Stimulated activated naive CD8-positive, alpha-beta T cell treated with anti-CD3 and anti-CD28 coated beads, Interleukin-15, amount 100 ng/mL, for 72 hours (primary cell): ENCODE results near the gene NEO1.
A peak's percentile ranks its signal among the peaks of the same experiment; 100 is the strongest.

Experiments
- ATAC-seq: fragments of 150-1000 bp; cut with Tn5 transposase; 2 replicates; pipeline ENCODE4 v1.10.0; 2021; ENCODE audit warnings: mild to moderate bottlenecking, moderate library complexity
- DNase-seq, 2 donors: peaks; one replicate each; pipeline ENCODE4 v3.0.0; 2021 to 2022
- H3K27ac Mint-ChIP-seq, 2 donors: one replicate each; pipeline ENCODE4 v1.8.0; 2022; ENCODE audit warnings: mild to moderate bottlenecking in 2 of 2, mixed read lengths in 2 of 2, moderate library complexity in 2 of 2
- H3K27me3 Mint-ChIP-seq: one replicate; pipeline ENCODE4 v1.8.0; 2022; ENCODE audit warnings: mixed read lengths
- H3K4me1 Mint-ChIP-seq: one replicate; pipeline ENCODE4 v1.8.0; 2022; ENCODE audit warnings: mild to moderate bottlenecking, mixed read lengths
- H3K4me3 Mint-ChIP-seq, 2 donors: one replicate each; pipeline ENCODE4 v1.8.0; 2022; ENCODE audit warnings: mild to moderate bottlenecking in 2 of 2, mixed read lengths in 2 of 2, moderate library complexity in 1 of 2
- H3K9me3 Mint-ChIP-seq, 2 donors: one replicate each; pipeline ENCODE4 v1.8.0; 2022; ENCODE audit warnings: mixed read lengths in 2 of 2

The NEO1 gene

DNA sequence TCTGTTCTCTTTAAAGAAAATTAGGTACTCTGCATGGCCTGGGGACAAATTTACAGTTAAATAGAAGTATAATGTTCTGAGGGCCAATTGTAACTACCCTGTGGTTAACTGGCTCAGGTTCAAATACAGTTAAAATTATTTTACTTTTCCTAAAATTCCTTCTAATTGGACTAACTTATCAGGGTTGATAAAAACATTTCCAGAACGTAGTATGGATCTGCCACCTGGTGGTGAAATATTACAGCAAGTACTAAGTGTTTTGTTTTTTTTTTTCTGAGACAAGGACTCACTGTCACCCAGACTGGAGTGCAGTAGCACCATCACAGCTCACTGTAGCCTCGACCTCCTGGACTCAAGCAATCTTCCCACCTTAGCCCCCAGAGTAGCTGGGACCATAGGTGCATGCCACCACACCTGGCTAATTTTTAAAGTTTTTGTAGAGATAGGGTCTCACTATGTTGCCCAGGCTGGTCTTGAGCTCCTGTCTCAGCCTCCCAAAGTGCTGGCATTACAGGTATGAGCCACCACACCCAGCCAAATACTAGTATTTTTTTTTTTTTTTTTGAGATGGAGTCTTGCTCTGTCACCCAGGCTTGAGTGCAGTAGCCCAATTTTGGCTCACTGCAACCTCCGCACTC lies 29.2 kb downstream of the NEO1 start:
- Mint-ChIP-seq H3K4me3 (no peak overlapping the region), H3K9me3 (no peaks in the 10 kb centered on the region), H3K4me1 (no peaks in the 10 kb centered on the region), H3K27ac (no peak overlapping the region), H3K27me3 (no peaks in the 10 kb centered on the region)
- ATAC-seq (no peak), DNase-seq (no peak)

DNA sequence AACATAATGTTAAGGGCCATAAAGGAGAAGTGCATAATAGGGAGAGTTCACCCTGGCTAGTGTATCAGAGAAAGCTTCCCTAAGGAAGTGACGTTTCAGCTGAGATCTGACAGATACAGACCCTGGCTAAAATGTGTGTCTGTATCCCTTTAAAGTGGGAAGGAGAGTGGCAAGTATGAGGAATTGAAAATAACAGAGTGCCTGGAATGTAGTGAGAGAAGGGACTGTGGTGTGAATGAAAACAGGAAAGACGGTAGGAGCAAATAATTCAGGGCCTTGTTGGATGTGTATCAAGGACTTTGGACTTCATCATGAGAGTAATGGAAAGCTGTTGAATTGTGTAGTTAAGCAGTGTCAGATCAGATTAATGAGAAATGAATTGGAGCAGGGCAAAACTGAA lies 30.5 kb downstream of the NEO1 start:
- DNase-seq (no peak), ATAC-seq (no peak)
- H3K9me3 Mint-ChIP-seq: no peaks in the 10 kb centered on the region
- H3K4me1 Mint-ChIP-seq: no peaks in the 10 kb centered on the region
- no peak overlapping the region for H3K27ac Mint-ChIP-seq
- H3K27me3 Mint-ChIP-seq: no peaks in the 10 kb centered on the region
- no peak overlapping the region for H3K4me3 Mint-ChIP-seq

DNA sequence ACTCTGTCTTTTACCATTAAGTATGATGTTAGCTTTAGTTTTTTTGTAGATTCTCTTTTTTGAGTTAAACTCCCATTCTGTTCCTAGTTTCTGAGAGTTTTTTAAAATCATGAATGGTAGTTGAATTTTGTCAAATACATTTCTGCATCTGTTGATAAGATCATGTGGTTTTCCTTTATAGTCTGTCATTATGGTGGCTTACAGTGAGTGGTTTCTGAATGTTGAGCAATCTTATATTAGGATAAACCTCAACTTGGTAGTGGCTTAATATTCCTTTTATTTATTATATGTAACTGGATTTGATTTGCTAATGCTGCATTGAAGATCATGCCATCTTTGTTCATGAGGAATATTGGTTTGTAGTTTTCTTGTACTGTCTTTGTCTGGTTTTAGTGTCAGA lies 34.8 kb downstream of the NEO1 start:
- no peak overlapping the region for H3K27ac Mint-ChIP-seq
- ATAC-seq: no peak
- H3K9me3 Mint-ChIP-seq: no peaks in the 10 kb centered on the region
- H3K4me3 Mint-ChIP-seq: no peak overlapping the region
- peaks cover 12% of the 10 kb centered on the region for H3K27me3 Mint-ChIP-seq
- DNase-seq: no peak
- H3K4me1 Mint-ChIP-seq: no peaks in the 10 kb centered on the region

DNA sequence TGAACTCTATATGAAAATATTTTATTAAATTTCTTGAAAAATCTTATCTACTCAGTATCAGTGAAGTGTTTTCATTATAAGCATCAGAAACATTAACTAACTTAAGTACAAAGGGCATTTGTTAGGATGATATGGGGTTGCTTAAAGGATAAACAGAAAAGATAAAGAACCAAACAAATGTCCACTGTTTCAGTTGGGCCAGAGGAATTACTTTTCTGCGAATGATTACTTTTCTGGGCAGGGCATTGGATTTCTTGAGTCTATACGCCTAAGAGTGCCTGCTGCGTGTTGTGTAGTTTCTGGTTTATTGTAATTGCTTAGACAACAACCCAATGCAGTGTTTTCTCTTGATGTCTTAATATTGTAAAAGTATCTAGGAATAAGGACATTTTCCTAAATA lies 52.8 kb downstream of the NEO1 start:
- no peak for ATAC-seq
- peaks cover 11% of the 10 kb centered on the region for H3K27me3 Mint-ChIP-seq
- H3K27ac Mint-ChIP-seq: no peak overlapping the region
- H3K4me1 Mint-ChIP-seq: no peaks in the 10 kb centered on the region
- DNase-seq: no peak
- no peak overlapping the region for H3K4me3 Mint-ChIP-seq
- no peaks in the 10 kb centered on the region for H3K9me3 Mint-ChIP-seq

DNA sequence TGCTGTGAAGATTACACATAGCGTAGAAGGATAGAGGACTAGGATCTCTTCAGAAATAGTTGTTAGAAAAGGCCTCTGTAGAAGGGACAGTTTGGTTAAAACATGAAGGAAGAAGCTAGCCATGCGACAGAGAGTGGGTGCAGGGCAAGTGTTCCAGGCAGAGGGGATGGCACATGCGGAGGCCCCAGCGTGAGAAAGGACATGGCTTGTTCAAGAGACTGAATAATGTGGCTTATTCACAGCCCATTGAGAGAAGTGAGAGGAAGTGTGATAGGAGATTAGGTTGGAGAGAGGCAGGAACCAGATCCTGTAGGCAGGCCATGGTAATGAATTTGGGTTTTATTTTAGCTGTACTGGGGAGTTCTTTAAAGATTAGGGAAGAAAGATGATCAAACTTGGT lies 56.4 kb downstream of the NEO1 start:
- Mint-ChIP-seq H3K4me1 (no peaks in the 10 kb centered on the region), H3K27ac (no peak overlapping the region), H3K4me3 (no peak overlapping the region), H3K27me3 (peaks cover 27% of the 10 kb centered on the region), H3K9me3 (no peaks in the 10 kb centered on the region)
- ATAC-seq: no peak
- DNase-seq: no peak

DNA sequence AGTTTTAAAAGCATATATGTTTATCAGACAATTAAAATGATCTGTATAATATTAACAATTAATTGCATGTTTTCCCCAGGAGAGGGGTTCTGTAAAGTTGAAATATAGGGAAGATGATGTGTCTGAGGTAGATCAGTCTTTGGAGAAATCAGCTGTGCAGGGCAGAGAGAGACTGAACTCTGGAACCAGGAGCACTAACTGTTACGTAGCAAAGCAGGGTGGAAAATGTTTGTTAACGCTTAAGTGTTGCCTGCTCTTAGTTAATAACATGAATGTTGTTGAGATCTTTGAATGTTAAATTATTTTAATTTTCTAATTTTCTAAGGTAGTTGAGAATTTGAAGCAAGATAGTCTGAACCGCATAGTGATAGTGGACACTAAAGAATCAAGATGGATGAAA lies 57.5 kb downstream of the NEO1 start:
- ATAC-seq (no peak), DNase-seq (no peak)
- H3K4me3 Mint-ChIP-seq: no peak overlapping the region
- no peaks in the 10 kb centered on the region for H3K9me3 Mint-ChIP-seq
- no peaks in the 10 kb centered on the region for H3K4me1 Mint-ChIP-seq
- peaks cover 27% of the 10 kb centered on the region for H3K27me3 Mint-ChIP-seq
- no peak overlapping the region for H3K27ac Mint-ChIP-seq

DNA sequence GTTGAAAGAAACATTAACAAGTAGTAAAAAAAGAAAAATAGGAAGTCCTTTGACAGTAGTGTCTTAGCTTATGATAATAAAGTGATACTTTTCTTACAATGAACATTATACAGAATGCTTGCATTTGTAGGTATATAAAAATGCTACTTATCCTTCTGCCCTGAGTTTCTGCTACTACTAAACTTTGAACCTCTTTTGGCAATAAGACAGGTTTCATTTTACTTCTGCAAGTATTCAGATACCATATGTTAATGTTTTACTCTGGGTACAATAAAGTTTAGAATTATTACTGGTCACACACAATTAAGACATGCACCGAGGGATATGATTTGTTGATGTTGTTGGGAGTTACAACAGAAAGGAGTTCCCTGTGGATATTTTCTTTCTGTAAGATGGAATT lies 57.9 kb downstream of the NEO1 start:
- Mint-ChIP-seq H3K27me3 (peaks cover 27% of the 10 kb centered on the region), H3K27ac (no peak overlapping the region), H3K4me1 (no peaks in the 10 kb centered on the region), H3K9me3 (no peaks in the 10 kb centered on the region), H3K4me3 (no peak overlapping the region)
- DNase-seq (no peak), ATAC-seq (no peak)

DNA sequence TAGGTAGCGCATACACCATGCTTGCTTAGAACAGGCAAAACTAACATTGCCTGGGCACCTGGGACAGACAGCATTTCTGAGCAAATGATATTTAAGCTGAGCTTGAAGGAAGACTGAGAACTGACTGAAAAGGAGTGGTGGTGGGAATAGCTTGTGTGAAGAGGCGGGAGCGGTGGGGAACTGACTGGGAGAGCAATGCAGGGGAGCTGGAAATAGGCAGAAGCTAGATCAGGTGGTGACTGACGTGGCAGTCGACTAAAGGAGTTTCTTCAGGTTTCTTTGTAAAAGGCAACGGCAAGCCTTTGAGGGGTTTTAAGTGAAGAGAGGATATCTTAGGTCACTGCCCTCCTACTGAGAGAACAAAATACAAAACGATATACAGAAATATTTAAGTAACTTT lies 61.8 kb downstream of the NEO1 start:
- H3K27ac Mint-ChIP-seq: no peak overlapping the region
- H3K9me3 Mint-ChIP-seq: no peaks in the 10 kb centered on the region
- no peaks in the 10 kb centered on the region for H3K4me1 Mint-ChIP-seq
- ATAC-seq (no peak), DNase-seq (no peak)
- no peak overlapping the region for H3K4me3 Mint-ChIP-seq
- H3K27me3 Mint-ChIP-seq: peaks cover 25% of the 10 kb centered on the region

DNA sequence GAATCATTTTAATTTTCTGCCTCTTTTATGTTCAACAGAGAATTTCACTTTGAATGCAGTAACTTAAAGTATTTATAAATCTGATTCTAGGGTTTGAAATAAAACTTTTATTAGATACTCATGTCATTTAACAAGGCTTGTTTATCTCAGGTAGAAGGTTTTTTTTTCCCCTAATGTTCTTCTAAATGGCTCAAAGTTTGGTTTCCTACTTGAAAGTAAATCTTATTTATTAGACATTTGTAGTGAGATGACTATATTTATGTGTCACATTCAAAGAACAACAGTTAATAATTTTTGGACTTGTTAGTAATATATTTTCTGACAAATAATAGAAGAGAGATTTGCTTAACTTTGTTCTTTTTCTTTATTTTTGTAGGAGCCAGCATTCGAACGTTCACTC lies 63.9 kb downstream of the NEO1 start:
- H3K4me3 Mint-ChIP-seq: no peak overlapping the region
- H3K27ac Mint-ChIP-seq: no peak overlapping the region

DNA sequence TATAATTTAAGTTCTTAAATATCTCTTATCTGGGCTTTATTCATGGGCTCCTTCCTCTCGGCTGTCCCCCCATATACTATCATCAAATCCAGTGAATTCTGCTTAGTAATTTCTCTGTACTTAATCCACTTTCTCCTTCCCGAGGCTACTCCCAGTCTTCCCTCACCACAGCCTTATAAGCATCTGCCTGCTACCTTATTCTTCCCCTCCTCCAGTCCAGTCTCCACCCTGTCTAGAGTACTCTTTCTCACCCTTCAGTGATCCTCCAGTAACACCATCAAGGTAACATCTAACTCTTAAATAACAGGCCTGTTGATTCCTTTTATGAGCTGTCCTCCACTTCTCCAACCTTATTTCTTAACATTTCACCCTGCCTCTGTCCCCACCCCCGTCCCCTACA lies 65.8 kb downstream of the NEO1 start:
- DNase-seq: no peak
- H3K4me3 Mint-ChIP-seq: no peak overlapping the region
- H3K27me3 Mint-ChIP-seq: no peaks in the 10 kb centered on the region
- H3K4me1 Mint-ChIP-seq: no peaks in the 10 kb centered on the region
- H3K27ac Mint-ChIP-seq: no peak overlapping the region
- no peak for ATAC-seq
- H3K9me3 Mint-ChIP-seq: no peaks in the 10 kb centered on the region

More for the DNA sequence above, 63.9 kb downstream of the NEO1 start:
- Mint-ChIP-seq H3K27me3 (peaks cover 8% of the 10 kb centered on the region), H3K9me3 (no peaks in the 10 kb centered on the region), H3K4me1 (no peaks in the 10 kb centered on the region)
- ATAC-seq (no peak), DNase-seq (no peak)

DNA sequence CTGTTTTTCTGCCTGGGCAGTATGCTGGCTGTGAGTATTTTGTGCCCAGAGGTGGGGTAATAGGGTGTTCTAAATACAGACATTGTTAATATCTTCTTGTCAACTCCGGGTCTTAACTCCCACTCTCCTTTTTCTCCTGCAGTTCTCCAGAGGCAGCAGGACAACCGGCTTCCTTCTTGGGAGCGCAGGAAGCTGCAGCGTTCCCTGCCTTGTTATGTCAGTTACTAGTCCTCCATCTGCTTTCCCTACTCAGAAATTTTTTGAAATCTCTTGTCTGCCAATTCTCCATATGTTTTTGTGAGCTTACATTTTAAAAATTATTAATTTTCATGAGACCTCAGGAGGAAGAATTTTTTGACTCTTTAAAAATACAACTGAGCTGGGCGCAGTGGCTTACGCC lies 67.2 kb downstream of the NEO1 start:
- no peak overlapping the region for H3K4me3 Mint-ChIP-seq
- H3K9me3 Mint-ChIP-seq: no peaks in the 10 kb centered on the region
- ATAC-seq: no peak
- DNase-seq: no peak
- H3K27ac Mint-ChIP-seq: no peak overlapping the region
- no peaks in the 10 kb centered on the region for H3K27me3 Mint-ChIP-seq
- no peaks in the 10 kb centered on the region for H3K4me1 Mint-ChIP-seq

DNA sequence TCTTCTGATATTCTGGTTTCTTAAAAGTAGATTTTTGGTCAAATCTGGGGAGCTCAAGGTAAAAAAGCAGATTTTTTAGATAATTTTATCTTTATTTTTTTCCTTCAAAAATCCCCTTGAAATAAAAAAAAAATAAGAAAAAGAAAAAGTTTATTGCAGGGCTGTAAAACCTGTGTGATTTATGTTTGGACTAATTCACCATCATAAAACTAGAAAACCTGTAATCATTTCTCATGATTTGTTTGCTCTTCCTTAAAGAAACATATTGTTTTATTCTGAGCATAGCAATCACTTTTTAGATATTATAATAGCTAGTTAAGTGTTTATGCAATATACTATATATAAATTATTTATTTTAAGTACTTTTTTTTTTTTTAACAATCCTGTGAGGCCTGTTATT lies 68.0 kb downstream of the NEO1 start:
- no peak overlapping the region for H3K27ac Mint-ChIP-seq
- H3K4me1 Mint-ChIP-seq: no peaks in the 10 kb centered on the region
- H3K27me3 Mint-ChIP-seq: no peaks in the 10 kb centered on the region
- DNase-seq (no peak), ATAC-seq (no peak)
- H3K9me3 Mint-ChIP-seq: no peaks in the 10 kb centered on the region
- no peak overlapping the region for H3K4me3 Mint-ChIP-seq

DNA sequence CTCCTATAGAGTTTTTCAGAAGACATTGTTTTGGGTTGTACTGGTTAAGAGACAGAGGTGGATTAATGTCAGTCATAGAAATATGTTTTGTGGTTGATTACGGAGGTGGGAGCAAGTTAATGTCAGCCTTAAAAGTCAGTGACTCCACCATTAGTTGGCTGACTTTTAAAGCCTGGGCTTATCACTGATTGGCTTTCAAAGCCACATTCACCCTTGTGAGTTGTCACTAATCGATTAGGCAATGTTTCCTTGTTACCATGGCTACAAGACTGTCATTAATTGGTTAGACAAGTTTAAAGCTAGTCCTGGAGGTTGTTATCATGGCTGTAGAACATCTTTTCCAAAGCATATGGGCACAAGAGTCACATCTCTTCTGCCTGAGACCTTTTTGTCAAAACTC lies 73.0 kb downstream of the NEO1 start:
- H3K27ac Mint-ChIP-seq: no peak overlapping the region

DNA sequence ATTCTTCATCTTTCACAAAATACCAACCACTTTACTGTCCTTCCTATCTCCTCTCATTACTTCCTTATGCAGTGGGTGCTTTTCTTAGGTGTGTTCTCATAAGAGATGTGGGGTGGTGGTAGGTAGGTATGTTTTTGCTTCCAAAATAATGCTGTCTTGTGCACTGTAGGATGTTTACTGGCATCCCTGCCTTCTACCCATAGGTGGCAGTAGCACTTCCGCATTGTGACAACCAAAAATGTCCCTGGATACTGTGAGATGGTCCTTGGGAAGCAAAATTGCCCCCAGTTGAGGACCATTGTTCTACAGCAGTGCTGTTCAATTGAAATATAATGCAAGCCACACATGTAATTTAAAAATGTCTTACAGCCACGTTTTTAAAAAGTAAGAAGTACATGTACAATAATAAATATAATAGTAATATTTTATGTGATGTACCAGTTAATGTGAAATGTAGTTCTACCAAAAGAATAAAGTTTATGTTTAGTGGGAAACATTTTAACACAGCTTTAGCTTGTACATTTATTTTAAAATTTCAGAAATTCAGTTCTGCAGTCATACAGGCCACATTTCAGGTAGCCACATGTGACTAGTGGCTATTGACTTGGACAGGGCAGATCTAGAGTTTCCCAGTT lies 75.2 kb downstream of the NEO1 start:
- DNase-seq (peak; percentile 15 to 22), ATAC-seq (peak; percentile 71)
- no peaks in the 10 kb centered on the region for H3K27me3 Mint-ChIP-seq
- no peak overlapping the region for H3K4me3 Mint-ChIP-seq
- no peaks in the 10 kb centered on the region for H3K4me1 Mint-ChIP-seq
- H3K9me3 Mint-ChIP-seq: no peaks in the 10 kb centered on the region
- no peak overlapping the region for H3K27ac Mint-ChIP-seq

More for the DNA sequence above, 73.0 kb downstream of the NEO1 start:
- ATAC-seq: no peak
- Mint-ChIP-seq H3K4me1 (no peaks in the 10 kb centered on the region), H3K9me3 (no peaks in the 10 kb centered on the region), H3K4me3 (no peak overlapping the region), H3K27me3 (no peaks in the 10 kb centered on the region)
- no peak for DNase-seq

DNA sequence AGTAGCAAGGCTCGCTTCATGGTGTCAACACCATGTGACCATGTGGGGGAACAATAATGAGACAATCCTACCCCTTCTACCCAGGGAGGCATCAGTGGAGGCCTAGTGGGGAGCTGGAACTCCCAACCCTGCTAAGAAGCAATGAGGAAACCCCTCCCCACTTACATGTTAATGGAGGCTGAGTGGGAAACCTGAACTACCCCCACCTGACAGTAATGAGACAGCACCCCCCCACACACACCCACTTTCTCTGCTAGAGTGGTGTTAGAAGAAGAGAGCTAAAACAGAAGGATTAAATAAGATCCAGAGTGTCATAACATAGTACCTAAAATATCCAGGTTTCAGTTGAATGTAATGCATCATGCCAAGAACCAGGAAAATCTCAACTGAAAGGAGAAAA lies 78.6 kb downstream of the NEO1 start:
- no peak for ATAC-seq
- H3K27ac Mint-ChIP-seq: no peak overlapping the region

DNA sequence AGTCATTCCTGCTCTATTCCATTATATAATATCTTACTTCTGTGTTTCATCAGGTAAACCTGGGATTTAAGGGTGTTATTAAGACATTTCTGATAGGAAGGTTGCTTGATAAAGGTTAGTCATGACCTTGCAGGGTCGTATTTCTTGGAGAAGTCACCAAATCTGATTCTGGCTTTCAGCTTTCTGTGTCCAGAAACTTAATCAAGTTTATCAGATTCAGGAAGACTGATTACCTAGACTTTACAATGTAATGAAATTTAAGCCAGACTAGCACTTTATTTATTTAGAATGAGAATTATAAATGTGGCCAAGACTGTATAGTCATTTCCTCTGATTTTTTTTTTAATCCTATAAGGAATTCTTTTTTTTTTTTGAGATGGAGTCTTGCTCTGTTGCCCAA lies 81.9 kb downstream of the NEO1 start:
- H3K4me3 Mint-ChIP-seq: no peak overlapping the region
- H3K9me3 Mint-ChIP-seq: no peaks in the 10 kb centered on the region
- H3K27ac Mint-ChIP-seq: no peak overlapping the region
- DNase-seq: no peak
- H3K4me1 Mint-ChIP-seq: no peaks in the 10 kb centered on the region
- no peak for ATAC-seq
- H3K27me3 Mint-ChIP-seq: no peaks in the 10 kb centered on the region

More for the DNA sequence above, 78.6 kb downstream of the NEO1 start:
- no peaks in the 10 kb centered on the region for H3K4me1 Mint-ChIP-seq
- H3K4me3 Mint-ChIP-seq: no peak overlapping the region
- DNase-seq: no peak
- H3K9me3 Mint-ChIP-seq: no peaks in the 10 kb centered on the region
- H3K27me3 Mint-ChIP-seq: no peaks in the 10 kb centered on the region
